ENCODE results near the gene ERC2. TPM values are rescaled to one million over a fixed set of nuclear protein-coding genes. Genes with fewer than 3 reads are reported as not detected.
A peak's percentile ranks its signal among the peaks of the same experiment; 100 is the strongest.

ERC2 gene
- total and polyA plus RNA-seq, 2 of the 8 experiments (the other 6 are each of a cell fraction or from before 2014, with no cell fraction given): 16.4 to 22.8 TPM

GRCh38 chr3:55648591-55649318 is 819.5 kb downstream of the ERC2 start (continued):
- no peak for TF ChIP-seq CBX8 (IDR thresholded peaks at IDR 0.05; ENCODE audit: borderline replicate concordance, low read depth, low read length)
- TF ChIP-seq CHD7 (IDR thresholded peaks at IDR 0.05; ENCODE audit: insufficient replicate concordance, low read length): peak; percentile 63
- TF ChIP-seq GTF2F1 (IDR thresholded peaks at IDR 0.05; ENCODE audit: borderline replicate concordance, low read depth, low read length): no peak
- peak; percentile 79; the same call in 1 of the 2 replicates for TF ChIP-seq MAFK (IDR thresholded peaks at IDR 0.05; ENCODE audit: low read depth, low read length)
- no peak for TF ChIP-seq ATF3 (IDR thresholded peaks at IDR 0.05; ENCODE audit: insufficient read depth, low read depth, low read length)

Data from H1 (cell line).